MM.1S (cell line): ENCODE measurements around the gene MAMLD1.

Source experiments
- DNase-seq: peaks from one replicate; pipeline ENCODE4 v3.0.0-alpha.2; 2015
- H2AFZ ChIP-seq: fragments of 300-600 bp; sonication (generic); 2 replicates; pipeline ENCODE4 v1.6.0; 2016; ENCODE audit warnings: antibody characterized with exemption, low read length
- H3F3A ChIP-seq: fragments of 300-600 bp; sonication (generic); 2 replicates; pipeline ENCODE4 v1.6.1; 2016; ENCODE audit warnings: mild to moderate bottlenecking, antibody characterized with exemption, low read length, moderate library complexity, mixed read lengths; ENCODE audit not compliant: insufficient read depth
- H3K27ac ChIP-seq: fragments of 300-600 bp; sonication (generic); 2 replicates; pipeline ENCODE4 v1.5.1; 2016; ENCODE audit warnings: mild to moderate bottlenecking, low read length
- H3K27me3 ChIP-seq: fragments of 300-600 bp; sonication (generic); replicated peaks from 2 replicates; pipeline ENCODE4 v1.6.0; 2016; ENCODE audit warnings: low read length; ENCODE audit not compliant: insufficient read depth
- H3K36me3 ChIP-seq: fragments of 300-600 bp; sonication (generic); replicated peaks from 2 replicates; pipeline ENCODE4 v1.6.1; 2016; ENCODE audit warnings: mild to moderate bottlenecking, low read length, mixed read lengths; ENCODE audit not compliant: insufficient read depth
- H3K4me1 ChIP-seq: fragments of 300-600 bp; sonication (generic); 2 replicates; pipeline ENCODE4 v1.6.1; 2016; ENCODE audit warnings: low read length, mixed read lengths
- H3K4me2 ChIP-seq: fragments of 300-600 bp; sonication (generic); 2 replicates; pipeline ENCODE4 v1.6.0; 2016; ENCODE audit warnings: low read depth, low read length
- H3K4me3 ChIP-seq: fragments of 300-600 bp; sonication (generic); 2 replicates; pipeline ENCODE4 v1.5.1; 2016; ENCODE audit warnings: low read length, mixed read lengths
- H3K79me2 ChIP-seq: fragments of 300-600 bp; sonication (generic); 2 replicates; pipeline ENCODE4 v1.6.1; 2016; ENCODE audit warnings: mixed run types, low read length, mixed read lengths
- H3K9ac ChIP-seq: fragments of 300-600 bp; sonication (generic); 2 replicates; pipeline ENCODE4 v1.6.1; 2016; ENCODE audit warnings: low read length, mixed read lengths
- H3K9me2 ChIP-seq: fragments of 300-600 bp; sonication (generic); replicated peaks from 2 replicates; pipeline ENCODE4 v1.6.1; 2016; ENCODE audit warnings: mild to moderate bottlenecking, low read length, mixed read lengths; ENCODE audit not compliant: insufficient read depth
- H3K9me3 ChIP-seq: fragments of 300-600 bp; sonication (generic); replicated peaks from 2 replicates; pipeline ENCODE4 v1.6.1; 2016; ENCODE audit warnings: mild to moderate bottlenecking, low read length, mixed read lengths; ENCODE audit not compliant: insufficient read depth
- H4K20me1 ChIP-seq: fragments of 300-600 bp; sonication (generic); 2 replicates; pipeline ENCODE4 v1.6.1; 2016; ENCODE audit warnings: mild to moderate bottlenecking, low read length, moderate library complexity, mixed read lengths; ENCODE audit not compliant: insufficient read depth
- EZH2 ChIP-seq: fragments of 300-600 bp; sonication (generic); optimal IDR thresholded peaks from 2 replicates; pipeline ENCODE3; 2017; ENCODE audit warnings: low read depth, mild to moderate bottlenecking, antibody characterized with exemption, low read length, mixed read lengths
- EZH2phosphoT487 ChIP-seq: fragments of 300-600 bp; sonication (generic); IDR thresholded peaks from 2 replicates; pipeline ENCODE4 v1.6.1; 2018; ENCODE audit warnings: antibody characterized with exemption, low read length
- TF ChIP-seq, protein P1 (sequence below): fragments of 300-600 bp; sonication (generic); IDR thresholded peaks from 2 replicates; pipeline ENCODE4 v1.5.1; 2016; ENCODE audit warnings: antibody characterized with exemption, low read length, mixed read lengths

The MAMLD1 gene

DNA sequence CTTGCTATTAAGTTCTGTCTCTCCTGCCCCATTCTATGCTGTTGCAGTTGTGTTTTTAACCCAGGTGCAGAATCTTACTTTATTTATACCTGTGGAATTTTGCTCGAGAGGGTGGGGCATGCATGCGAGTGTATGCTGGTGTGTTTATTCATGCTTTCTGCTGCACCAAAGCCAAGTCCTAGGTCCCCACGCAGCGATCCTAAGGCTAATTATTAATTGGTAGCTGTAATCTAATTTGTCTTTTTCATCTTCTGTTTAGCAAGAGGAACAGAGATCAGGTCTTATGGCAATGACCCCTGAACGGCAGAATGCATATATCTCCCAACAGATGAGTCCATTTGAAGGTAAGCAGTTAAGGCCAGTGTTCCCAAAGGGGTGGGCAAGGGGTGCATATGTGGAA lies 146.6 kb downstream of the MAMLD1 start:
- TF ChIP-seq EZH2, result no peak
- TF ChIP-seq, protein P1, sequence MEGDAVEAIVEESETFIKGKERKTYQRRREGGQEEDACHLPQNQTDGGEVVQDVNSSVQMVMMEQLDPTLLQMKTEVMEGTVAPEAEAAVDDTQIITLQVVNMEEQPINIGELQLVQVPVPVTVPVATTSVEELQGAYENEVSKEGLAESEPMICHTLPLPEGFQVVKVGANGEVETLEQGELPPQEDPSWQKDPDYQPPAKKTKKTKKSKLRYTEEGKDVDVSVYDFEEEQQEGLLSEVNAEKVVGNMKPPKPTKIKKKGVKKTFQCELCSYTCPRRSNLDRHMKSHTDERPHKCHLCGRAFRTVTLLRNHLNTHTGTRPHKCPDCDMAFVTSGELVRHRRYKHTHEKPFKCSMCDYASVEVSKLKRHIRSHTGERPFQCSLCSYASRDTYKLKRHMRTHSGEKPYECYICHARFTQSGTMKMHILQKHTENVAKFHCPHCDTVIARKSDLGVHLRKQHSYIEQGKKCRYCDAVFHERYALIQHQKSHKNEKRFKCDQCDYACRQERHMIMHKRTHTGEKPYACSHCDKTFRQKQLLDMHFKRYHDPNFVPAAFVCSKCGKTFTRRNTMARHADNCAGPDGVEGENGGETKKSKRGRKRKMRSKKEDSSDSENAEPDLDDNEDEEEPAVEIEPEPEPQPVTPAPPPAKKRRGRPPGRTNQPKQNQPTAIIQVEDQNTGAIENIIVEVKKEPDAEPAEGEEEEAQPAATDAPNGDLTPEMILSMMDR, result no peak
- no peak for TF ChIP-seq EZH2phosphoT487
- no peaks in the 10 kb centered on the region for H3K9me2 ChIP-seq
- no peaks in the 10 kb centered on the region for H3K79me2 ChIP-seq
- no peaks in the 10 kb centered on the region for H3K9me3 ChIP-seq
- H3K4me1 ChIP-seq, result no peaks in the 10 kb centered on the region
- no peak for DNase-seq
- H3K4me2 ChIP-seq, result no peak overlapping the region
- no peak overlapping the region for H3K27ac ChIP-seq
- H3K36me3 ChIP-seq, result no peaks in the 10 kb centered on the region
- H3F3A ChIP-seq, result no peaks in the 10 kb centered on the region
- no peaks in the 10 kb centered on the region for H3K27me3 ChIP-seq
- H2AFZ ChIP-seq, result no peak overlapping the region
- H3K9ac ChIP-seq, result no peak overlapping the region
- no peak overlapping the region for H3K4me3 ChIP-seq
- H4K20me1 ChIP-seq, result no peaks in the 10 kb centered on the region

DNA sequence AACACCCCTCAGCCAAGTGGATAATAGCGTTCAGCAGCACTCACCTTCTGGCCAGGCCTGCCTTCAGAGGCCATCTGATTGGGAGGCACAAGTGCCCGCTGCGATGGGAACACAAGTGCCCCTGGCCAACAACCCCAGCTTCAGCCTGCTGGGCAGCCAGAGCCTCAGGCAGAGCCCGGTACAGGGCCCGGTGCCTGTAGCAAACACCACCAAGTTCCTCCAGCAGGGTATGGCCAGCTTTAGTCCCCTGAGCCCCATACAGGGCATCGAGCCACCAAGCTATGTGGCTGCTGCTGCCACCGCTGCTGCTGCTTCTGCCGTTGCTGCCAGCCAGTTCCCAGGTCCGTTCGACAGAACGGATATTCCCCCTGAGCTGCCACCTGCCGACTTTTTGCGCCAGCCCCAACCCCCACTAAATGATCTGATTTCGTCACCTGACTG lies 149.4 kb downstream of the MAMLD1 start:
- TF ChIP-seq EZH2phosphoT487, result no peak
- TF ChIP-seq, protein P1, result no peak
- no peak for TF ChIP-seq EZH2
- Histone ChIP-seq H3K9me3 (no peaks in the 10 kb centered on the region), H3K4me2 (no peak overlapping the region), H3K4me3 (no peak overlapping the region), H3K9ac (no peak overlapping the region), H3K27me3 (no peaks in the 10 kb centered on the region), H2AFZ (no peak overlapping the region), H3F3A (no peaks in the 10 kb centered on the region), H3K4me1 (no peaks in the 10 kb centered on the region), H3K36me3 (no peaks in the 10 kb centered on the region), H4K20me1 (no peaks in the 10 kb centered on the region), H3K79me2 (no peaks in the 10 kb centered on the region), H3K9me2 (no peaks in the 10 kb centered on the region), H3K27ac (no peak overlapping the region)
- no peak for DNase-seq

DNA sequence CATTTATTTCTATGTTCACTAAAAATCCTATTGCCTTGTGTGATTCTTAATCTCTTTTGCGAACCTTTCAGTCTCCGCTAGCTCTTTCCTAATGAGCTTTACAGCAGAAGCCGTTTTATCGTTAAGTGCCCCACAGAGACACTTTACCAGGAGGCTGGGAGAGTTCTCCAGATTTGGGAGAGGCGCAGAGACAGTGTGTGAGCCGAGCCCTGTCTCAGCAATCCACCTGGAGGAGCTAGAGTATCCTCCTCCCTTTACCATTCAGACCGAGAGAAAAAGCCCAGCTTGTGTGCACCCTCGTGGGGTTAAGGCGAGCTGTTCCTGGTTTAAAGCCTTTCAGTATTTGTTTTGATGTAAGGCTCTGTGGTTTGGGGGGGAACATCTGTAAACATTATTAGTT lies 150.4 kb downstream of the MAMLD1 start:
- TF ChIP-seq EZH2 (no peak), EZH2phosphoT487 (no peak)
- TF ChIP-seq, protein P1, result no peak
- Histone ChIP-seq H2AFZ (no peak overlapping the region), H3K9me3 (no peaks in the 10 kb centered on the region), H3K4me1 (no peaks in the 10 kb centered on the region), H3K27me3 (no peaks in the 10 kb centered on the region), H3K27ac (no peak overlapping the region), H3K79me2 (no peaks in the 10 kb centered on the region), H3K4me3 (no peak overlapping the region), H3K9ac (no peak overlapping the region), H3F3A (no peaks in the 10 kb centered on the region), H3K9me2 (no peaks in the 10 kb centered on the region), H3K36me3 (no peaks in the 10 kb centered on the region), H3K4me2 (no peak overlapping the region), H4K20me1 (no peaks in the 10 kb centered on the region)
- DNase-seq, result no peak
